SK-N-SH treated with all-trans-retinoic acid at 6 μM for 48 hours (cell line): ENCODE data around the gene FLOT2.
A peak's percentile ranks its signal among the peaks of the same experiment; 100 is the strongest.

ENCODE experiments used
- ATAC-seq: fragments of 200-7000 bp; cut with Tn5 transposase; 3 replicates; pipeline ENCODE4 v1.9.1; 2020; ENCODE audit warnings: mild to moderate bottlenecking, moderate library complexity
- ARNTL ChIP-seq: fragments of 450-650 bp; formaldehyde crosslinking; IDR thresholded peaks from 2 replicates; pipeline ENCODE4 v1.5.0; 2020; ENCODE audit warnings: low read depth, mild to moderate bottlenecking, moderate library complexity, borderline replicate concordance
- BACH2 ChIP-seq: fragments of 250-450 bp; sonication (Bioruptor Pico); IDR thresholded peaks from 2 replicates; pipeline ENCODE4 v1.9.0; 2021; ENCODE audit warnings: mild to moderate bottlenecking, borderline replicate concordance
- CREB5 ChIP-seq: fragments of 250-450 bp; sonication (Bioruptor Pico); IDR thresholded peaks from 2 replicates; pipeline ENCODE4 v1.5.1; 2020; ENCODE audit warnings: low read depth, mild to moderate bottlenecking, moderate library complexity
- CSDC2 ChIP-seq: fragments of 250-450 bp; sonication (Bioruptor Pico); IDR thresholded peaks from 2 replicates; pipeline ENCODE4 v1.5.0; 2020; ENCODE audit warnings: mild to moderate bottlenecking, moderate library complexity
- ESRRG ChIP-seq: fragments of 250-450 bp; sonication (Bioruptor Pico); IDR thresholded peaks from 2 replicates; pipeline ENCODE4 v1.6.1; 2021; ENCODE audit warnings: mild to moderate bottlenecking
- GLIS3 ChIP-seq: fragments of 250-450 bp; sonication (Bioruptor Pico); IDR thresholded peaks from 2 replicates; pipeline ENCODE4 v1.5.0; 2020; ENCODE audit warnings: mild to moderate bottlenecking, moderate library complexity
- ISL1 ChIP-seq: fragments of 250-450 bp; sonication (Bioruptor Pico); IDR thresholded peaks from 2 replicates; pipeline ENCODE4 v2.1.2; 2022; ENCODE audit warnings: mild to moderate bottlenecking, moderate library complexity
- OSR1 ChIP-seq: fragments of 250-450 bp; sonication (Bioruptor Pico); IDR thresholded peaks from 2 replicates; pipeline ENCODE4 v1.8.0; 2022; ENCODE audit warnings: moderate library complexity, mild to moderate bottlenecking, inconsistent platforms
- POU6F1 ChIP-seq: fragments of 250-450 bp; sonication (Bioruptor Pico); IDR thresholded peaks from 2 replicates; pipeline ENCODE4 v1.8.0; 2021; ENCODE audit warnings: low read depth, mild to moderate bottlenecking, moderate library complexity, borderline replicate concordance
- RARB ChIP-seq: fragments of 250-450 bp; sonication (Bioruptor Pico); IDR thresholded peaks from 2 replicates; pipeline ENCODE4 v1.8.0; 2021; ENCODE audit warnings: mild to moderate bottlenecking, moderate library complexity
- SNAI2 ChIP-seq: fragments of 250-450 bp; sonication (Bioruptor Pico); IDR thresholded peaks from 2 replicates; pipeline ENCODE4 v1.5.0; 2020; ENCODE audit warnings: mild to moderate bottlenecking, moderate library complexity
- TCF4 ChIP-seq: fragments of 250-450 bp; sonication (Bioruptor Pico); IDR thresholded peaks from 2 replicates; pipeline ENCODE4 v1.8.0; 2021; ENCODE audit warnings: mild to moderate bottlenecking, moderate library complexity, borderline replicate concordance
- TOX ChIP-seq: fragments of 250-450 bp; sonication (Bioruptor Pico); IDR thresholded peaks from 2 replicates; pipeline ENCODE4 v1.8.0; 2021; ENCODE audit warnings: mild to moderate bottlenecking, moderate library complexity, borderline replicate concordance
- TSHZ2 ChIP-seq: fragments of 250-450 bp; sonication (Bioruptor Pico); IDR thresholded peaks from 2 replicates; pipeline ENCODE4 v1.5.0; 2020; ENCODE audit warnings: mild to moderate bottlenecking, moderate library complexity
- ZC3H10 ChIP-seq: fragments of 250-450 bp; sonication (Bioruptor Pico); IDR thresholded peaks from 2 replicates; pipeline ENCODE4 v1.5.1; 2021; ENCODE audit warnings: mild to moderate bottlenecking, moderate library complexity
- ZFP3 ChIP-seq: fragments of 250-450 bp; sonication (Bioruptor Pico); IDR thresholded peaks from 2 replicates; pipeline ENCODE4 v1.5.0; 2020; ENCODE audit warnings: mild to moderate bottlenecking, moderate library complexity
- ZFP30 ChIP-seq: fragments of 450-650 bp; formaldehyde crosslinking; IDR thresholded peaks from 2 replicates; pipeline ENCODE4 v1.5.0; 2022; ENCODE audit warnings: mild to moderate bottlenecking, moderate library complexity
- ZNF565 ChIP-seq: fragments of 450-650 bp; formaldehyde crosslinking; conservative IDR thresholded peaks from 2 replicates; pipeline ENCODE4 v1.5.0; 2020; ENCODE audit warnings: low read depth, mild to moderate bottlenecking, moderate library complexity
- ZNF70 ChIP-seq: fragments of 450-650 bp; formaldehyde crosslinking; IDR thresholded peaks from 2 replicates; pipeline ENCODE4 v1.5.0; 2020; ENCODE audit warnings: mild to moderate bottlenecking, moderate library complexity
- ZNF8 ChIP-seq: fragments of 450-650 bp; formaldehyde crosslinking; IDR thresholded peaks from 2 replicates; pipeline ENCODE4 v1.5.0; 2020; ENCODE audit warnings: mild to moderate bottlenecking, moderate library complexity
- TF ChIP-seq, protein P1 (sequence below): fragments of 250-450 bp; sonication (Bioruptor Pico); IDR thresholded peaks from 2 replicates; pipeline ENCODE4 v1.8.0; 2020; ENCODE audit warnings: mild to moderate bottlenecking, moderate library complexity, borderline replicate concordance

FLOT2 gene

DNA sequence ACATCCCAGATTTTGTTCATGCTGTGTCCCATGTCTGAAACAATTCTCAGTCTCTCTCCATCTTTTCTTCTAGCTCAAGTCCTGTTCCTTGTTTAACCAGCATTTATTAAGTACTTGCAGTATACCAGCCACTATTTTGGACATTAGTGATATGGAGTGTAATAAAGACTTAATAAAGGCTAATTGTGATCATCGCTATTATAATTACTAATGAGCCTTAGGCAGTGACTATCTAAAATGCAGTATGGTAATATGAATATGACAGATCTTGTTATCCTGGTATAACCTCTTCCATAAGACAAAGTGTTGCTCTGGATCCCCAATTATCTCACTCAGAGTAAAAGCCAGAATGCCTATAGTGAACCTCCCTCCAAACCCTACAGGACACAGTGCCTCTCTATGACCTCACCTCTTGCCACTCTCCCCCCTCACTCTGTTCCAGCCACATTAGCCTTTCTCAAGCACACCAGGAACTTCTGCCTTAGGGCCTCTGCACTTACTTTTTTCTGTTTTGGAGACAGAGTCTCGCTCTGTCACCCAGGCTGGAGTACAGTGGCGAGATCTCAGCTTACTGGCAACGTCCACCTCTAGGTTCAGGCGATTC, 1.8 kb upstream of the FLOT2 start:
- no peak for TF ChIP-seq CSDC2
- no peak for TF ChIP-seq GLIS3 (CRISPR knock-in tag)
- TF ChIP-seq ZFP30, result no peak
- no peak for TF ChIP-seq ZNF70 (CRISPR knock-in tag)
- no peak for TF ChIP-seq ARNTL (CRISPR knock-in tag)
- TF ChIP-seq ISL1 (CRISPR knock-in tag), result no peak
- TF ChIP-seq ZNF8, result no peak
- no peak for TF ChIP-seq TOX (CRISPR knock-in tag)
- ATAC-seq, result no peak

GRCh38 chr17:28898527-28898955, 1.0 kb upstream of the FLOT2 start:
- TF ChIP-seq ZNF8 (no peak), TCF4 (no peak), ZNF565 (CRISPR knock-in tag) (no peak), RARB (no peak), TOX (CRISPR knock-in tag) (no peak), ZFP30 (no peak), ISL1 (CRISPR knock-in tag) (no peak), ZC3H10 (CRISPR knock-in tag) (no peak), ESRRG (CRISPR knock-in tag) (no peak), ARNTL (CRISPR knock-in tag) (no peak), GLIS3 (CRISPR knock-in tag) (no peak), BACH2 (CRISPR knock-in tag) (no peak), ZFP3 (CRISPR knock-in tag) (no peak), ZNF70 (CRISPR knock-in tag) (no peak), TSHZ2 (CRISPR knock-in tag) (no peak), CREB5 (CRISPR knock-in tag) (no peak), OSR1 (CRISPR knock-in tag) (no peak), CSDC2 (no peak), POU6F1 (CRISPR knock-in tag) (no peak)
- TF ChIP-seq, protein P1, sequence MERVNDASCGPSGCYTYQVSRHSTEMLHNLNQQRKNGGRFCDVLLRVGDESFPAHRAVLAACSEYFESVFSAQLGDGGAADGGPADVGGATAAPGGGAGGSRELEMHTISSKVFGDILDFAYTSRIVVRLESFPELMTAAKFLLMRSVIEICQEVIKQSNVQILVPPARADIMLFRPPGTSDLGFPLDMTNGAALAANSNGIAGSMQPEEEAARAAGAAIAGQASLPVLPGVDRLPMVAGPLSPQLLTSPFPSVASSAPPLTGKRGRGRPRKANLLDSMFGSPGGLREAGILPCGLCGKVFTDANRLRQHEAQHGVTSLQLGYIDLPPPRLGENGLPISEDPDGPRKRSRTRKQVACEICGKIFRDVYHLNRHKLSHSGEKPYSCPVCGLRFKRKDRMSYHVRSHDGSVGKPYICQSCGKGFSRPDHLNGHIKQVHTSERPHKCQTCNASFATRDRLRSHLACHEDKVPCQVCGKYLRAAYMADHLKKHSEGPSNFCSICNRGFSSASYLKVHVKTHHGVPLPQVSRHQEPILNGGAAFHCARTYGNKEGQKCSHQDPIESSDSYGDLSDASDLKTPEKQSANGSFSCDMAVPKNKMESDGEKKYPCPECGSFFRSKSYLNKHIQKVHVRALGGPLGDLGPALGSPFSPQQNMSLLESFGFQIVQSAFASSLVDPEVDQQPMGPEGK (CRISPR knock-in tag), result no peak
- ATAC-seq, result no peak

DNA sequence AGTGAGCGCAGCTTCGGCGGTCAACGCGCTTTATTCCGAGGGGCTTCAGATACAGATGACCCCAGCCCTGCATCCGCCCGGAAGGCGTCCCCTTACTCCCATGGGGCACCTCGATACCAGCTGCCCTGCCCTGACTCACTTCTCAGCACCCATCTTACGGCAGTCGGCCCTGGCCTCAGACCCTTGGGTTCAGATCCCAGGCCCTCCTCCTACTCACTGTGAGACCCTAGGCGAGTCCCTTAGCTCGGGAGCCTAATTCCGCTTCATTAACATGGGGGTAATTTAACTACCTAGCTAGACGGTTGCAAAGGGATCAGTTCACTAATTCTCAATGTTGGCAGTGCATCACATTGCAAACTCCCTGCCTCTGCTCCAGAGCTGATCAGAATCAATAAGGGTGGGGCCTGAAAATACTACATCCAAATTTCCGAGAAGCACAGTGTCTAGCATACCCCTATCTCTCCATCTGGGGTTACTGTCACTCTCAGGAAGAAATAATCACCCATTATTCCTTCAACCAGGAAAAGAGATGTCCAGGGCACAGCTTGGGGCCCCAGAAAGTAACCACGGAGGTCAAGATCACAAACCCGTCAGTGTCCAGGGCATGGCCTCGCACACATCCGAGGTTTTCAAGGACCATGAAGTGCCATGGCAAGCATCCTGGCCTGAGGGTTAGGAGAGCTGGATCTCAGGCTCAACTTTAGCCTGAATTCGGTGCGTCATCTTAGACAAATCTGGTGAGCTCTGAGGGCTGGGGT, 415 bp upstream of the FLOT2 start:
- ATAC-seq, result peak; percentile 10; the same call in 2 of the 3 replicates
- TF ChIP-seq TCF4 (no peak), SNAI2 (no peak), ISL1 (CRISPR knock-in tag) (no peak), ESRRG (CRISPR knock-in tag) (no peak), POU6F1 (CRISPR knock-in tag) (no peak), CSDC2 (no peak), TSHZ2 (CRISPR knock-in tag) (no peak), ZFP3 (CRISPR knock-in tag) (no peak), OSR1 (CRISPR knock-in tag) (no peak), ZC3H10 (CRISPR knock-in tag) (no peak), CREB5 (CRISPR knock-in tag) (no peak), ZNF565 (CRISPR knock-in tag) (no peak), ZFP30 (no peak), GLIS3 (CRISPR knock-in tag) (no peak)
